Natural killer cell (primary cell): ENCODE results near the gene GLB1L. TPM values are rescaled to one million over a fixed set of nuclear protein-coding genes. Genes with fewer than 3 reads are reported as not detected.
"Not testable (repeated sequence)": the region's sequence is repeated elsewhere in the genome, so short reads cannot be mapped to it uniquely, and the experiment has no call there.

Experiments
- ATAC-seq, 3 donors: fragments of 150-1000 bp in 2 of 3; fragments of 200-7000 bp in 1 of 3; cut with Tn5 transposase; 1 replicate in 1 of 3; 2 replicates in 2 of 3; pipeline ENCODE4 v1.10.0; 2021; ENCODE audit warnings: mild to moderate bottlenecking in 2 of 3, moderate library complexity in 2 of 3
- DNase-seq, 2 donors: peaks; one replicate each; pipeline versions ENCODE4 v3.0.0 to v3.0.0-alpha.2; 2013 to 2021; ENCODE audit warnings: mixed read lengths in 1 of 2
- H3K27ac ChIP-seq: one replicate; pipeline ENCODE4 v1.5.1; 2013; ENCODE audit warnings: mild to moderate bottlenecking, low read length
- H3K27me3 ChIP-seq: one replicate; pipeline ENCODE4 v1.6.1; 2013; ENCODE audit warnings: low read length; ENCODE audit not compliant: control insufficient read depth, insufficient read depth
- H3K36me3 ChIP-seq: one replicate; pipeline ENCODE4 v1.6.1; 2013; ENCODE audit warnings: low read length; ENCODE audit not compliant: control insufficient read depth, insufficient read depth
- H3K4me1 ChIP-seq: one replicate; pipeline ENCODE4 v1.6.1; 2013; ENCODE audit warnings: low read length; ENCODE audit not compliant: control insufficient read depth, insufficient read depth
- H3K4me3 ChIP-seq: one replicate; pipeline ENCODE4 v1.5.1; 2013; ENCODE audit warnings: low read length
- H3K9me3 ChIP-seq: one replicate; pipeline ENCODE4 v1.6.1; 2013; ENCODE audit warnings: low read length; ENCODE audit not compliant: control insufficient read depth, insufficient read depth
- H3K27ac Mint-ChIP-seq, 2 donors: one replicate each; pipeline ENCODE4 v1.8.0; 2022; ENCODE audit warnings: mild to moderate bottlenecking in 2 of 2, mixed read lengths in 2 of 2, moderate library complexity in 1 of 2
- H3K27me3 Mint-ChIP-seq, 2 donors: one replicate each; pipeline ENCODE4 v1.8.0; 2022; ENCODE audit warnings: low read depth in 2 of 2, mixed read lengths in 2 of 2
- H3K36me3 Mint-ChIP-seq: one replicate; pipeline ENCODE4 v1.8.0; 2022; ENCODE audit warnings: mixed read lengths
- H3K4me1 Mint-ChIP-seq, 2 donors: one replicate each; pipeline ENCODE4 v1.8.0; 2022; ENCODE audit warnings: mixed read lengths in 2 of 2
- H3K4me3 Mint-ChIP-seq: one replicate; pipeline ENCODE4 v1.8.0; 2022; ENCODE audit warnings: mild to moderate bottlenecking, moderate library complexity, mixed read lengths
- H3K9me3 Mint-ChIP-seq, 2 donors: one replicate each; pipeline ENCODE4 v1.8.0; 2022; ENCODE audit warnings: mixed read lengths in 2 of 2
- CTCF ChIP-seq: fragments of 200-600 bp; IDR thresholded peaks from one replicate; pipeline ENCODE4 v1.8.0; 2022; ENCODE audit warnings: antibody characterized with exemption
- WGBS: methylation state at CpG from one replicate; pipeline ENCODE4 v1.1.7; 2013; ENCODE audit warnings: missing lambda C conversion rate; ENCODE audit not compliant: insufficient coverage; 5-methylcytosine and 5-hydroxymethylcytosine counted together
- intact Hi-C: fragments of 100-400 bp; cut with micrococcal nuclease; formaldehyde crosslinking; loops from one replicate; pipeline ENCODE4 v1.14.2; 2022
- total RNA-seq, 4 donors: library from RNA; stranded (reverse); fragments of 120-200 nt in 1 of 4; gene quantifications; one replicate each; pipeline versions ENCODE4 v1.2.3 to v1.2.4, GENCODE V29; 2013 to 2022

Gene GLB1L
- total RNA-seq, 3 donors from 2014 or later (not counting 1 experiment from before 2014, with no cell fraction given): 4.3 to 7.7 (median 4.5) TPM

GRCh38 chr2:219266886-219267285, 21.6 kb upstream of the GLB1L start:
- H3K9me3 Mint-ChIP-seq: no peaks in the 10 kb centered on the region
- no peak for ATAC-seq
- intact Hi-C loops: no loop called here
- H3K4me1 Mint-ChIP-seq: no peaks in the 10 kb centered on the region
- DNase-seq: no peak
- peaks cover 2 to 5% of the 10 kb centered on the region in 2 donors for H3K27me3 Mint-ChIP-seq
- Histone ChIP-seq H3K9me3 (no peaks in the 10 kb centered on the region), H3K4me3 (no peak overlapping the region), H3K4me1 (no peaks in the 10 kb centered on the region), H3K27ac (no peak overlapping the region), H3K27me3 (no peaks in the 10 kb centered on the region), H3K36me3 (no peaks in the 10 kb centered on the region)
- TF ChIP-seq CTCF: no peak
- H3K36me3 Mint-ChIP-seq: no peaks in the 10 kb centered on the region
- WGBS: 75% methylated on average over 1 of the region's 1 CpG
- no peak overlapping the region for H3K4me3 Mint-ChIP-seq
- H3K27ac Mint-ChIP-seq: no peak overlapping the region

GRCh38 chr2:219266232-219266631, 21.0 kb upstream of the GLB1L start:
- Mint-ChIP-seq H3K4me1 (no peaks in the 10 kb centered on the region), H3K27me3 (peaks cover 7 to 8% of the 10 kb centered on the region in 2 donors), H3K9me3 (no peaks in the 10 kb centered on the region), H3K4me3 (no peak overlapping the region), H3K36me3 (no peaks in the 10 kb centered on the region), H3K27ac (no peak overlapping the region)
- ATAC-seq (no peak), DNase-seq (no peak)
- no peaks in the 10 kb centered on the region for H3K27me3 ChIP-seq
- no peak overlapping the region for H3K27ac ChIP-seq
- H3K9me3 ChIP-seq: no peaks in the 10 kb centered on the region
- H3K36me3 ChIP-seq: no peaks in the 10 kb centered on the region
- no peak overlapping the region for H3K4me3 ChIP-seq
- no peaks in the 10 kb centered on the region for H3K4me1 ChIP-seq
- no peak for TF ChIP-seq CTCF
- WGBS: 86% methylated on average over 5 of the region's 5 CpGs
- intact Hi-C loops: no loop called here

- H3K4me1 Mint-ChIP-seq: no peaks in the 10 kb centered on the region
These were observed 16.0 kb upstream of the GLB1L start for GRCh38 chr2:219261024-219261855.

GRCh38 chr2:219258942-219259341, 13.7 kb upstream of the GLB1L start:
- intact Hi-C loops: loop anchor here (5.0 kb wide), 1 partner anchor 692 kb away; the partner anchor contains the start of genes CNOT9 and USP37

More at GRCh38 chr2:219261024-219261855, 16.0 kb upstream of the GLB1L start:
- ATAC-seq (no peak), DNase-seq (no peak)
- no peak overlapping the region for H3K27ac ChIP-seq
- peaks cover 18 to 26% of the 10 kb centered on the region in 2 donors for H3K27me3 Mint-ChIP-seq
- H3K9me3 Mint-ChIP-seq: no peaks in the 10 kb centered on the region
- intact Hi-C loops: no loop called here
- no peak overlapping the region for H3K27ac Mint-ChIP-seq
- H3K27me3 ChIP-seq: no peaks in the 10 kb centered on the region
- TF ChIP-seq CTCF: no peak
- H3K4me3 ChIP-seq: no peak overlapping the region
- H3K9me3 ChIP-seq: no peaks in the 10 kb centered on the region
- no peaks in the 10 kb centered on the region for H3K36me3 ChIP-seq
- H3K36me3 Mint-ChIP-seq: no peaks in the 10 kb centered on the region
- 65% methylated on average over 4 of the region's 5 CpGs for WGBS
- no peak overlapping the region for H3K4me3 Mint-ChIP-seq
- H3K4me1 ChIP-seq: no peaks in the 10 kb centered on the region

More at GRCh38 chr2:219258942-219259341, 13.7 kb upstream of the GLB1L start:
- WGBS: 97% methylated on average over 7 of the region's 10 CpGs
- peaks cover 21 to 26% of the 10 kb centered on the region in 2 donors for H3K27me3 Mint-ChIP-seq
- H3K9me3 ChIP-seq, H3K9me3 Mint-ChIP-seq, H3K36me3 Mint-ChIP-seq, H3K36me3 ChIP-seq, DNase-seq, H3K27ac Mint-ChIP-seq, H3K4me3 Mint-ChIP-seq, H3K4me3 ChIP-seq, H3K4me1 Mint-ChIP-seq, H3K27ac ChIP-seq, H3K27me3 ChIP-seq, ATAC-seq: not testable (repeated sequence)
- peaks cover 12% of the 10 kb centered on the region for H3K4me1 ChIP-seq
